Loucy (cell line): ENCODE data around the gene DCTN2.
"Not testable (repeated sequence)": the region's sequence is repeated elsewhere in the genome, so short reads cannot be mapped to it uniquely, and the experiment has no call there.

ENCODE experiments used
- H2AFZ ChIP-seq: fragments of 200-600 bp; sonication (generic); 2 replicates; pipeline ENCODE4 v1.6.0; 2016; ENCODE audit warnings: antibody characterized with exemption, mild to moderate bottlenecking, low read length, moderate library complexity
- H3F3A ChIP-seq: fragments of 200-600 bp; 2 replicates; pipeline ENCODE4 v1.6.0; 2016; ENCODE audit warnings: antibody characterized with exemption, low read depth, mild to moderate bottlenecking
- H3K27me3 ChIP-seq: fragments of 200-600 bp; sonication (generic); 2 replicates; pipeline ENCODE4 v1.6.1; 2014; ENCODE audit warnings: low read length, mild to moderate bottlenecking; ENCODE audit not compliant: insufficient read depth, poor library complexity, severe bottlenecking
- H3K36me3 ChIP-seq: fragments of 200-600 bp; sonication (generic); 2 replicates; pipeline ENCODE4 v1.6.1; 2016; ENCODE audit warnings: low read length; ENCODE audit not compliant: insufficient read depth
- H3K4me1 ChIP-seq: fragments of 200-600 bp; sonication (generic); 2 replicates; pipeline ENCODE4 v1.5.1; 2014; ENCODE audit warnings: low read length, mild to moderate bottlenecking; ENCODE audit not compliant: insufficient read depth, poor library complexity, severe bottlenecking
- H3K4me2 ChIP-seq: fragments of 200-600 bp; sonication (generic); 2 replicates; pipeline ENCODE4 v1.6.0; 2014; ENCODE audit warnings: antibody characterized with exemption, low read length, low read depth, mild to moderate bottlenecking; ENCODE audit not compliant: poor library complexity, severe bottlenecking
- H3K4me3 ChIP-seq: fragments of 200-600 bp; sonication (generic); 2 replicates; pipeline ENCODE4 v1.5.1; 2014; ENCODE audit warnings: low read length, mild to moderate bottlenecking, mixed read lengths; ENCODE audit not compliant: poor library complexity, severe bottlenecking
- H3K79me2 ChIP-seq: fragments of 200-600 bp; sonication (generic); 2 replicates; pipeline ENCODE4 v1.6.1; 2014; ENCODE audit warnings: low read length; ENCODE audit not compliant: insufficient read depth
- H3K9ac ChIP-seq: fragments of 200-600 bp; sonication (generic); 2 replicates; pipeline ENCODE4 v1.6.0; 2014; ENCODE audit warnings: mild to moderate bottlenecking, low read depth, low read length, moderate library complexity; ENCODE audit not compliant: poor library complexity, severe bottlenecking
- H3K9me2 ChIP-seq: fragments of 200-600 bp; sonication (generic); replicated peaks from 2 replicates; pipeline ENCODE4 v1.6.1; 2016; ENCODE audit warnings: low read depth, low read length, mixed read lengths
- H3K9me3 ChIP-seq: fragments of 200-600 bp; sonication (generic); 2 replicates; pipeline ENCODE4 v1.6.1; 2014; ENCODE audit warnings: mild to moderate bottlenecking, antibody characterized with exemption, low read length, low read depth; ENCODE audit not compliant: insufficient read depth
- H4K20me1 ChIP-seq: fragments of 200-600 bp; sonication (generic); 2 replicates; pipeline ENCODE4 v1.6.0; 2014; ENCODE audit warnings: antibody characterized with exemption, low read length, mild to moderate bottlenecking; ENCODE audit not compliant: insufficient read depth, poor library complexity, severe bottlenecking
- CTCF ChIP-seq: fragments of 200-600 bp; sonication (generic); conservative IDR thresholded peaks from 2 replicates; pipeline ENCODE4 v1.5.1; 2014; ENCODE audit warnings: mild to moderate bottlenecking, antibody characterized with exemption, low read length
- EZH2phosphoT487 ChIP-seq: fragments of 200-600 bp; IDR thresholded peaks from 2 replicates; pipeline ENCODE4 v1.6.1; 2018; ENCODE audit warnings: antibody characterized with exemption, mild to moderate bottlenecking, moderate library complexity, borderline replicate concordance

DCTN2 gene

DNA sequence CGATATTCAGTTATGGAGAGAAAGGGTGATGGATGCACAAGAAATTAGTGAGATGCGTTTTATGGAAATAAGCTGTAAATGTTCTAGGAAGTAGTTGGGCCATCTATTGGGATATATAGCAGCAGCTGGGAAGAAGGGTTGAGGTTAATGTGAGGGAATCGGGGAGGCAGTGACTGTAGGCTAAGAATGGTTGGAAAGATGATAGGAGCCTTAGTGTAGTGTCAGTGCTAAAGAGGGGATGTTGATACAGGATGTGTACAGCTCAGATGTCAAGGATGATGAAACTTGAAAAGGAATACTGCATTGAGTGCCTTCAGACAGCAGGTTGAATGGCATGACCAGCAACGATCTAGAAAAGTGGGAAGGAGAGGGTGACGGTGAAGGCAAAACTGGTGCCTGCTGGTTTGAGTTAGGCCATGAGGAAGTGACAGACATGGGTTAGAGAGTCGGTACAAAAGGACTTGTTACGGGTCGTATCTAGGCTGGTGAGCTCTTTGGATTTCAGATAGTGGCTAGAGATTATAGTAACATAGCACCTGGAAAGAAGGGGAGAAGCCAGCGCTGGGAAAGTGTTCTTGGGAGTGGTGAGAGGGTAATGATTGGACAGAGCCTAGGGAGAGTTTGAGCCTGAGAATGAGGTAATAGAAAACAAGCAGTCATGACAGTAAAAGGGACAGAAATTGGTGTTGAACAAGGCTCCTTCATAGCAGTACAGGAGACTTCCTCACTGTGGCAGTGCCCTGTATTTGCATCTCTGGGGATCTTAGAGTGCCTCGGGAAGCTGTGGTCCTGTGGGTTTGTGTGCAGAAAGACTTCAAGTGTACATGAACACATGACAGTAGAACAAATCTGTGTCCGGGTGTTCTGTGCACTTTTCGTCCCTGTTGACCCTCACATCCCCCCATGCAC is 49.5 kb downstream of the DCTN2 start:
- Histone ChIP-seq H3F3A (no peaks in the 10 kb centered on the region), H3K4me3 (no peak overlapping the region), H3K36me3 (peaks cover 52% of the 10 kb centered on the region; the same call in 1 of the 2 replicates), H4K20me1 (peaks cover 7% of the 10 kb centered on the region), H3K9me3 (no peaks in the 10 kb centered on the region), H3K4me2 (no peak overlapping the region), H3K9me2 (no peaks in the 10 kb centered on the region), H3K4me1 (no peaks in the 10 kb centered on the region), H2AFZ (no peak overlapping the region), H3K27me3 (no peaks in the 10 kb centered on the region), H3K9ac (no peak overlapping the region), H3K79me2 (no peaks in the 10 kb centered on the region)
- no peak for TF ChIP-seq EZH2phosphoT487
- no peak for TF ChIP-seq CTCF

DNA sequence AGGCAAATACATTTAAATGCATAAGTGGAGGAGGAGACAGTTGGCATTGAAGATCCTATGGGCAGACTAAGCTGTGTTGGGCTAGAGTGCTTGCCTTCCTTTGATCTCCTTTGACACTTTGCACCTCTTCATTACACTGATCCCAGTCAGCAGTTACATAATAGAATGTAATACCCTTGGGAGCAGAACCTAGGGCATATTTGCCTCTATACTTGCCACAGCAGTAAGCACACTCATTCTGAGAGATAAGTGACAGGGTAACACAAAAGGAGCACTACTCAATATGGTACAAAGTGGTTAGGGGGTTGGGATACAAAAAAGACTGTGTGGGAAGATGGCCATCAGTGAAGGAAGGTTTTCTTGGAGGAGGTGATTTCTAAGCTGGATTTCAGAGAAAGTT is 50.2 kb downstream of the DCTN2 start:
- Histone ChIP-seq H3K9ac (no peak overlapping the region), H3K9me2 (no peaks in the 10 kb centered on the region), H3K4me2 (no peak overlapping the region), H3K9me3 (no peaks in the 10 kb centered on the region), H3K36me3 (peaks cover 52% of the 10 kb centered on the region; the same call in 1 of the 2 replicates), H3F3A (no peaks in the 10 kb centered on the region), H2AFZ (no peak overlapping the region), H4K20me1 (peaks cover 7% of the 10 kb centered on the region), H3K79me2 (no peaks in the 10 kb centered on the region), H3K4me1 (no peaks in the 10 kb centered on the region), H3K4me3 (no peak overlapping the region), H3K27me3 (no peaks in the 10 kb centered on the region)
- TF ChIP-seq EZH2phosphoT487, result no peak
- no peak for TF ChIP-seq CTCF

DNA sequence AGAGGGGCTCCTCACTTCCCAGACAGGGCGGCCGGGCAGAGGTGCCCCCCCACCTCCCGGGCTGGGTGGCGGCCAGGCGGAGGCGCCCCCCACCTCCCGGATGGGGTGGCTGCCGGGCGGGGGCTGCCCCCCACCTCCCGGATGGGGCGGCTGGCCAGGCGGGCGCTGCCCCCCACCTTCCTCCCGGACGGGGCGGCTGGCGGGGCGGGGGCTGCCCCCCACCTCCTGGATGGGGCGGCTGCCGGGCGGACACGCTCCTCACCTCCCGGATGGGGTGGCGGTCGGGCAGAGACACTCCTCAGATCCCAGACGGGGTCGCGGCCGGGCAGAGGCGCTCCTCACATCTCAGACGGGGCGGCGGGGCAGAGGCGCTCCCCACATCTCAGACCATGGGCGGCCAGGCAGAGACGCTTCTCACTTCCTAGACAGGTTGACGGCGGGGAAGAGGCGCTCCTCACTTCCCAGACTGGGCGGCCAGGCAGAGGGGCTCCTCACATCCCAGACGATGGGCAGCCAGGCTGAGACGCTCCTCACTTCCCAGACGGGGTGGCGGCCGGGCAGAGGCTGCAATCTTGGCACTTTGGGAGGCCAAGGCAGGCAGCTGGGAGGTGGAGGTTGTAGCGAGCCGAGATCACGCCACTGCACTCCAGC is 51.8 kb downstream of the DCTN2 start:
- H3K4me2 ChIP-seq, H3K79me2 ChIP-seq, H3K9ac ChIP-seq, H3K9me2 ChIP-seq, H3K4me3 ChIP-seq, H2AFZ ChIP-seq, H3K4me1 ChIP-seq, H3K27me3 ChIP-seq, H3F3A ChIP-seq, H3K9me3 ChIP-seq: not testable (repeated sequence)
- Histone ChIP-seq H4K20me1 (peaks cover 12% of the 10 kb centered on the region), H3K36me3 (peaks cover 54% of the 10 kb centered on the region; the same call in 1 of the 2 replicates)
